Thoracic aorta (tissue), 2 donors: ENCODE measurements around the gene KCTD19. TPM values are rescaled to one million over a fixed set of nuclear protein-coding genes. Genes with fewer than 3 reads are reported as not detected.

ENCODE experiments used
- ATAC-seq: fragments of 150-250 bp; one replicate; pipeline ENCODE4 v1.8.0; 2017; ENCODE audit warnings: low read depth; ENCODE audit not compliant: insufficient number of reproducible peaks, low FRiP score
- DNase-seq: peaks from one replicate; pipeline ENCODE4 v3.0.0-alpha.2; 2020; ENCODE audit warnings: low spot score
- H3K27ac ChIP-seq, 2 donors: fragments of 200-600 bp; sonication (generic); 1 replicate in 1 of 2; 2 replicates in 1 of 2; pipeline ENCODE4 v1.5.1; 2016; ENCODE audit warnings: mild to moderate bottlenecking in 2 of 2, moderate library complexity in 2 of 2
- H3K27me3 ChIP-seq: fragments of 200-600 bp; sonication (generic); replicated peaks from 2 replicates; pipeline ENCODE4 v1.6.0; 2016; ENCODE audit warnings: mild to moderate bottlenecking; ENCODE audit not compliant: insufficient read depth
- H3K36me3 ChIP-seq: fragments of 200-600 bp; sonication (generic); one replicate; pipeline ENCODE4 v1.5.1; 2016
- H3K4me1 ChIP-seq, 2 donors: fragments of 200-600 bp; sonication (generic); 1 replicate in 1 of 2; 2 replicates in 1 of 2; pipeline versions ENCODE4 v1.5.1 to v1.6.0; 2016; ENCODE audit warnings: low read depth in 2 of 2, mild to moderate bottlenecking in 1 of 2; ENCODE audit not compliant: control insufficient read depth in 1 of 2
- H3K4me3 ChIP-seq: fragments of 200-600 bp; sonication (generic); 2 replicates; pipeline ENCODE4 v1.5.1; 2016; ENCODE audit warnings: mild to moderate bottlenecking
- H3K9me3 ChIP-seq: fragments of 200-600 bp; sonication (generic); 2 replicates; pipeline ENCODE4 v1.5.1; 2016
- total RNA-seq, 2 donors: library from RNA; depleted of rRNA; stranded (reverse); fragments of >200 nt; gene quantifications; one replicate each; pipeline versions ENCODE4 v1.1.0 to v1.2.3, GENCODE V29; 2016
- TF ChIP-seq, protein P1 (sequence below): fragments of 200-600 bp; sonication (generic); IDR thresholded peaks from one replicate; pipeline ENCODE4 v1.5.1; 2019; ENCODE audit warnings: antibody characterized with exemption

KCTD19 gene
- total RNA-seq, 2 donors from 2014 or later: not detected

DNA sequence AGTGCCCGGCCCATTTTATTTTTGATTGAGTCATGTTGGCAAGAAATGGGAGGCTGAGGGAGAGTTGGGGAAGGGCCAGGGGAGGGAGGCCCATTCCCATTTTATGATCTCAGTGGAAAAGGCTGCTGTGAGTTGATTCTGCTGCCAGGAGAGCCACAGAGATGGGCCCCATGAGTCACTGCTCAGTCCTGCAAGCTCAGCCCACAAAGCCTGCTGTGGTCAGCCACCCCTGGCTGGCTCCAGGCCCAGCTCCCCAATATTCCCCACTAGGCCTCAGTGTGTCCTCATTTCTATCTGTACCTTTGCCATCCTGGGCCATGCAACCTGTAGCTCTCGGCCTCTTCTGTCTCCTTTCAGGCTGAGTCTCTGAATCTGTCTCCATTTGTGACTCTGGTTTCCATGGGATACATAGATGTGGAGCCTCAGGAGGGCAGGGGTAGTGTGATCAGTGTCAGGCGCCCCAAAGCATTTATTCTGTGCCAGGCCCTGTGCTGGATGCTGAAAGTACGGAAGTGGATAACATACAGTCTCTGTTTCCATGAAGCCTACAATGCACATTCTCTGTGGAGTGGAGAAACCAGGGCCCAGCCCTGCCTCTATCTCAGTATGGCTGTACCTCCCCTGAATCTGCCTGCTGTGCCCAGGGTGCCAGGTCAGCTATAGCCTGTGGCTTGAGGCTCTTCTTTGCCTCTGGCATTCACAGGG lies 49.1 kb downstream of the KCTD19 start:
- DNase-seq: peak; percentile 63
- no peaks in the 10 kb centered on the region for H3K27me3 ChIP-seq
- no peaks in the 10 kb centered on the region for H3K36me3 ChIP-seq
- H3K9me3 ChIP-seq: no peaks in the 10 kb centered on the region
- peak overlapping the region; percentile 77 to 82 for H3K27ac ChIP-seq
- TF ChIP-seq, protein P1, sequence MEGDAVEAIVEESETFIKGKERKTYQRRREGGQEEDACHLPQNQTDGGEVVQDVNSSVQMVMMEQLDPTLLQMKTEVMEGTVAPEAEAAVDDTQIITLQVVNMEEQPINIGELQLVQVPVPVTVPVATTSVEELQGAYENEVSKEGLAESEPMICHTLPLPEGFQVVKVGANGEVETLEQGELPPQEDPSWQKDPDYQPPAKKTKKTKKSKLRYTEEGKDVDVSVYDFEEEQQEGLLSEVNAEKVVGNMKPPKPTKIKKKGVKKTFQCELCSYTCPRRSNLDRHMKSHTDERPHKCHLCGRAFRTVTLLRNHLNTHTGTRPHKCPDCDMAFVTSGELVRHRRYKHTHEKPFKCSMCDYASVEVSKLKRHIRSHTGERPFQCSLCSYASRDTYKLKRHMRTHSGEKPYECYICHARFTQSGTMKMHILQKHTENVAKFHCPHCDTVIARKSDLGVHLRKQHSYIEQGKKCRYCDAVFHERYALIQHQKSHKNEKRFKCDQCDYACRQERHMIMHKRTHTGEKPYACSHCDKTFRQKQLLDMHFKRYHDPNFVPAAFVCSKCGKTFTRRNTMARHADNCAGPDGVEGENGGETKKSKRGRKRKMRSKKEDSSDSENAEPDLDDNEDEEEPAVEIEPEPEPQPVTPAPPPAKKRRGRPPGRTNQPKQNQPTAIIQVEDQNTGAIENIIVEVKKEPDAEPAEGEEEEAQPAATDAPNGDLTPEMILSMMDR: no peak
- H3K4me1 ChIP-seq: peaks cover 16 to 24% of the 10 kb centered on the region in 2 donors
- ATAC-seq: peak; percentile 85
- no peak overlapping the region for H3K4me3 ChIP-seq

DNA sequence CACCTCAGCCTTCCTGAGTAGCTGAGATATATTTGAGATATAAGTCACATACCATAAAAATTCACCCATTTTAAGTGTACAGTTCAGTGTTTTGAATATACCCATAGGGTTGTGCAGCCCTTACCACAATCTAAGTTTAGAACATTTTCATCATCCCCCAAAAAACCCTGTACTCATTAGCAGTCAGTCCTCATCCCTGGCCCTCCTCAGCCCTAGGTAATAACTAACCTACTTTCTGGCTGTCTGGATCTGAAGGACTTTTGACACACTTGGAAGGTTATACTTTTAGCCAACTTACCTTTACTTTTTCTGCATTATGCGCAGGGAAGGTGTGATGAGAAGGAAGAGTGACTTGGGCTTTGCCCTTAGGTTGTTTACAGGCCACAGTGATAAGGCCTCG lies 51.2 kb downstream of the KCTD19 start:
- no peaks in the 10 kb centered on the region for H3K9me3 ChIP-seq
- TF ChIP-seq, protein P1: no peak
- no peak overlapping the region for H3K27ac ChIP-seq
- ATAC-seq: no peak
- H3K27me3 ChIP-seq: no peaks in the 10 kb centered on the region
- DNase-seq: no peak
- no peaks in the 10 kb centered on the region for H3K36me3 ChIP-seq
- H3K4me1 ChIP-seq: peaks cover 16 to 24% of the 10 kb centered on the region in 2 donors
- no peak overlapping the region for H3K4me3 ChIP-seq

DNA sequence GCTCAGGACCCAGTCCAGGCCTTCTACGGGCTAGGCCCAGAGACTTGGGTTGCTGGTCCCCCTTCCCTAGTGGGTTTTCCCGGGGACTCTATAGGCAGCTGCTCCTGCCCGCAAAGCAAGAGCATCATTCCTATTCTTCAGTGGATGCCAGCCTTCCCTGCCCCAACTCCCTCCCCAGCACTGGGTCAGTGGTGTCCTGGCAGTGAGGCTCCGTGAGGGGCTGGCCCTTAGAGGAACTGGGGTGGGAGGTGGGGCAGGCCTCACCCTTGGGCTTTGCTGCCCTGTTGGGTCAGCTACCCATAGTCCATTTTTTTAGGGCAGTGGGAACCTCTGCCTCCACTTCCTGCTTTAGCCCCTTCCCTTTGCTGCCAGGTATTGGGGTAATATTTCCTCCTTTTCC lies 55.1 kb downstream of the KCTD19 start:
- no peaks in the 10 kb centered on the region for H3K36me3 ChIP-seq
- DNase-seq: no peak
- no peak for ATAC-seq
- H3K4me3 ChIP-seq: no peak overlapping the region
- no peaks in the 10 kb centered on the region for H3K27me3 ChIP-seq
- TF ChIP-seq, protein P1: no peak
- H3K4me1 ChIP-seq: no peaks in the 10 kb centered on the region
- no peaks in the 10 kb centered on the region for H3K9me3 ChIP-seq
- H3K27ac ChIP-seq: no peak overlapping the region

DNA sequence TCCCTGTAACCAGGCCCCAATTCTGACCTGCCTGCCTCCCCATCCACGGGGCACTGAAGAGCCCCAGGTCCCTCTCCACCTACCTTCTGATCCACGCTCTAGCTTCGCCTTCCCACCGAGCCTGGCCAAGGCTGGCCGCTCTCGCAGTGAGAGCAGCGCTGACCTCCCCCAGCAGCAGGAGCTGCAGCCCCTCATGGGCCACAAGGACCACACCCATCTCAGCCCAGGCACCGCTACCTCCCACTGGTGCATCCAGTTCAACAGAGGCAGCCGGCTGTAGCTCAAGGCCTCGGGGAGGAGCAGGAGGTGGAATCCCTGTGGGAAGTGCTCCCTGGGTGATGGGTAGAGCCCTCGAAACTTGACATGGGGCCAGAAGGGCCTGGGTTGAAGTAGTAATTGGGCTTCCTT lies 55.6 kb downstream of the KCTD19 start:
- no peaks in the 10 kb centered on the region for H3K27me3 ChIP-seq
- H3K4me3 ChIP-seq: no peak overlapping the region
- ATAC-seq: no peak
- H3K36me3 ChIP-seq: no peaks in the 10 kb centered on the region
- DNase-seq: no peak
- no peaks in the 10 kb centered on the region for H3K4me1 ChIP-seq
- TF ChIP-seq, protein P1: no peak
- H3K9me3 ChIP-seq: no peaks in the 10 kb centered on the region
- H3K27ac ChIP-seq: no peak overlapping the region

DNA sequence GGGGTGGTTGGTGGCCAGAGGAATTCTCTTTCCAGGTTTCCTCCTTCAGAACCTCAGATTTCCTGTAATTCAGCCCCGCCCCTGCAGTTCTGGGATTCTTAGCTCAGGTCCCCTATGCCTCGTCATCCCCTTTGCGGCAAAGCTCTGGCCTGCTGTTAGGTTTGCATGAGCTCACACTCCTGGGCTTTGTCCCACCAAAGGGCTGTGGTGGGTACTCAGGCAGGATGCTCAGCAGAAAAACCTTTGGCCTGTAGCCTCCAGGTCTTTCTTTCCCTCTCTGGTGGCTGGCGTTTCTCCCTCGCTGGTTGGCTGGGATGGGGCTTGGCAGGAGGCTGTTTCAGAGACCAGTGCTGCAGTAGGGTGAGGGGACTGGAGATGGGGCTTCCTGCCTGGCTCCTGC lies 56.8 kb downstream of the KCTD19 start:
- Histone ChIP-seq H3K27ac (no peak overlapping the region), H3K27me3 (no peaks in the 10 kb centered on the region), H3K36me3 (no peaks in the 10 kb centered on the region), H3K9me3 (no peaks in the 10 kb centered on the region), H3K4me1 (no peaks in the 10 kb centered on the region), H3K4me3 (no peak overlapping the region)
- TF ChIP-seq, protein P1: no peak
- no peak for DNase-seq
- no peak for ATAC-seq
